GM18867 (cell line): ENCODE measurements around the gene ZNF213.

Experiments used
- ATAC-seq: cut with Tn5 transposase; IDR thresholded peaks from one replicate; pipeline ENCODE4 v1.9.1; 2021; ENCODE audit warnings: mild to moderate bottlenecking, moderate library complexity; ENCODE audit not compliant: unreplicated experiment

The ZNF213 gene, protein sequence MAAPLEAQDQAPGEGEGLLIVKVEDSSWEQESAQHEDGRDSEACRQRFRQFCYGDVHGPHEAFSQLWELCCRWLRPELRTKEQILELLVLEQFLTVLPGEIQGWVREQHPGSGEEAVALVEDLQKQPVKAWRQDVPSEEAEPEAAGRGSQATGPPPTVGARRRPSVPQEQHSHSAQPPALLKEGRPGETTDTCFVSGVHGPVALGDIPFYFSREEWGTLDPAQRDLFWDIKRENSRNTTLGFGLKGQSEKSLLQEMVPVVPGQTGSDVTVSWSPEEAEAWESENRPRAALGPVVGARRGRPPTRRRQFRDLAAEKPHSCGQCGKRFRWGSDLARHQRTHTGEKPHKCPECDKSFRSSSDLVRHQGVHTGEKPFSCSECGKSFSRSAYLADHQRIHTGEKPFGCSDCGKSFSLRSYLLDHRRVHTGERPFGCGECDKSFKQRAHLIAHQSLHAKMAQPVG

DNA sequence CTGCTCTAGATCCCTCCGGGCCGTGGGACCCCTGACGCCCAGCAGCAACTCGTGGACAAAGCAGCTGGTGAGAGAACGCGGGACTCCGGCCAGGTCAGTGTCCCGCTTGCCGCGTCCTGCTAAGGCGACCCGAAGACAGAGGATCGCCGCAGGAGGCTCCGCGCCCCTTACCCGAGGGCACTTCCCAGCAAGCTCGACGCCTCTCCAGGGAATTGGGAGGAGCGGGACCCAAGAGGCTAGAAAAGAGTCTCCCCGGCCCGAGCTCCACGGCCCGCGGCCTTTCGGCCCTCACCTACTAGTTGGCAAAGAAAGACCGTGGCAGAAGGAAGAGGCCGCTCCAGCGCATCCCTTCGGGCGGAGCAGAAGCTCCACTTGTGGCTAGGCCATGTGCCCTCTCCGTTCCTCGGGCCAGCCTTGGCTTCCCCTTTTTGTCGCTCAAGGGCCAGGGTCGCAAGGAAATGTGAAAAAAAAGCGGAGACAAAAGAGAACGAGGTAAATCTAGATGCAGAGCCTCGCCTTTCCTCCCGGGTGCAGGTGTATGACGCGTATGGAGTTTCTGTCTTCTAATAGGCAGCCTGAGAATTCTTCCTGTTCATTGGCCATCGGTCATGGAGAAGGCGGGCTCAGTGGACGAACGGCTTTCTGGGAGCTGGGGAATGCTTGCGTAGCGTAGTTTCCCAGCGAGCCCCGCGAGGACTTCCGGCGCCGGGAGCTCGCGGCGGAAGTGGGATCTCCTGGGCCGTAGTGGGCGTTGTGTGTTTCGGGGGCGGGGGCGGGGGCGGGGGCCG lies at the start of gene ZNF213:
Gene ZNF213, plus strand, starts transcription at position 692 of the 788 bp plus-strand sequence. CDS start 2,252 bp downstream, outside the sequence.
- peak; percentile 82 for ATAC-seq

GRCh38 chr16:3085868-3086595 lies 48.8 kb upstream of the ZNF213 start:
- no peak for ATAC-seq

DNA sequence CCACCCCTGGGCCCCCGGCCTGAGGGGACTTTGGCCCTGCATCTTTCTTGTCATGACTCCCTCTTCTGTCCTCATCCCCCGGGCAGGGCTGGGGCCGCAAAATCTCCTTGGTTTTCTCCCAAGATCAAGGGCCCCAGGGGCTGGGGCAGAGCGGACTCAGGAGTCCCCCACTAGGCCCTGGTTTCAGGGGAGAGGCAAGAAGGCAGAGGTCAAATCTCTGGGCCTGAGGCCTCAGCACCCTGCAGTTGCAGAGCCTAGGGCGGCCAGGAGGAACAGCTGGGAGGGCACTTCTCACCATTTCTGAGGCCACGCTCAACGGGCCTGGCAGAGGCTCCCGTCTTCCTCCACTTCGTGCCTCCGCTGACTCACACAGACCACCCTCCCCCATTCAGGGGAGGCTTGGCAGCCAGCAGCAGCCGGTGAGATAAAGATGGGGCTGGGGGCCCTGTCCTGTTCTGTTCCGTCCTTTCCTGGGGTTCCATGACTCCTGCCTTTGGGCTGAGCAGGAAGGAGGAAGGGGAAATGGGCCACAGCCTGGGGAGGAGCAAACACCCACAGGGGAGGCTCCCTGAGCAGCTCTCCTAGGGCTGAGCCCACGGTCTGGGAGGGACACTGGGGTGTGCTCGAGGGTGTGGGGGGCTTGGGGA lies 48.1 kb upstream of the ZNF213 start:
- no peak for ATAC-seq

DNA sequence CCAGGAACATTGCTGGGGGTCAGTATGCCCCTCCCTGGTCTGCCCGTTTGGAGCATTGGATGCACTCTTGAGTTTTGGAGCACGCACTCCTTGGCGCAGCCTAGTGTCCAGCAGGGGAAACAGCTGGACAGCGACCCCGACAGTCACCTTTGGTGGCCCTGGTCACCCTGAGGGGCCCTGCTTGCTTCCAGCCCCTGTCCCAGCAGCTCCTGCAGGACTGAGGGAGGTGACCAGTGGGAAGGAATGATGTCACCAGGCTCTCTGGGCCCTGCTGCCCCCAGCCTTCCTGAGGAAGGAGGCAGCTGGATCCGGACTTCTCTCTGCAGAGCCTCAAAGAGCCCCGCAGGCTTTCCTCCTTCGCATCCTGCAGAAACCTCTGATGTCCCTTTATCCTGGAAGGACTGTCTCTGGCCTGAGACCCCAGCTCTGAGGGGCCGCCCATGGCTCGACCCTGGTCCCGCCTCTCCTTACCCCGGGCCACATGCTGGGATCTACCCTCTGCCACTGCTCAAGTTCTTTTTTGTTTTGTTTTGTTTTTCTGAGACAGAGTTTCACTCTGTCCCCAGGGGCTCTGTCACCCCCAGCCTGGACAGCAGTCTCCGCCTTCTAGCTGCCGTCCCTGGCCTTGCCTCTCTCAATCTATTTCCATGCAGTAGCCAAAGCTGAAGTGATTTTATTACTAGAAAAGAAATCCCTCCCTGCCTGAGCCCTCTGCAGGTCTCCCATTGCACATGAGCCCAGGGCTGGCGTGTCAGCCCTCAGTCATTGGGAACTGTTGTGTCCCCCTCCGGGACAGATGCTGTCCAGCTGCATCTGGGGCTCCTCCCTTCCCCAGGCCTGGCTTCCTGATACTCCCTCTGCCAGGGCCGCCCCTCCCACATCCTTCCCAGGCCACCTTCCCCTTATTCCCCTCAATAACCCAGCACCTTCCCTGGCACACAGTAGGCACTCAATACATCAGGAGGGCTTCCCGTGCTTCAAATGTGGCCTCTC lies 47.3 kb upstream of the ZNF213 start:
- no peak for ATAC-seq

DNA sequence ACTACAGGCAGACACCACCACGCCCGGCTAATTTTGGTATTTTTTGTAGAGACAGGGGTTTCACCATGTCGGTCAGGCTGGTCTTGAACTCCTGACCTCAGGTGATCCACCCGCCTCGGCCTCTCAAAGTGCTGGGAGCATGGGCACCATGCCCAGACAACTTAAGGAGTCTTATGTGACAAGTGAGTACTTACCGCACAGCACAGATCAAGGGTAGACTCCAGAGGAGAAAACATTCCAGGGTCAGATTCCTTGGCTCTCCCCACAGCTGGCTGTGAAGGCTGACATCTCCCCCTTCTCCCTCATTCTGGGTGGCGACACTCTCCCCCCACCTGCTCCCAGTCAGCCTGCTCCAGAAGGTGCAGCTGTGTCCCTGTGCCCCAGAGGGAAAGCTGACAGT lies 46.4 kb upstream of the ZNF213 start:
- no peak for ATAC-seq

DNA sequence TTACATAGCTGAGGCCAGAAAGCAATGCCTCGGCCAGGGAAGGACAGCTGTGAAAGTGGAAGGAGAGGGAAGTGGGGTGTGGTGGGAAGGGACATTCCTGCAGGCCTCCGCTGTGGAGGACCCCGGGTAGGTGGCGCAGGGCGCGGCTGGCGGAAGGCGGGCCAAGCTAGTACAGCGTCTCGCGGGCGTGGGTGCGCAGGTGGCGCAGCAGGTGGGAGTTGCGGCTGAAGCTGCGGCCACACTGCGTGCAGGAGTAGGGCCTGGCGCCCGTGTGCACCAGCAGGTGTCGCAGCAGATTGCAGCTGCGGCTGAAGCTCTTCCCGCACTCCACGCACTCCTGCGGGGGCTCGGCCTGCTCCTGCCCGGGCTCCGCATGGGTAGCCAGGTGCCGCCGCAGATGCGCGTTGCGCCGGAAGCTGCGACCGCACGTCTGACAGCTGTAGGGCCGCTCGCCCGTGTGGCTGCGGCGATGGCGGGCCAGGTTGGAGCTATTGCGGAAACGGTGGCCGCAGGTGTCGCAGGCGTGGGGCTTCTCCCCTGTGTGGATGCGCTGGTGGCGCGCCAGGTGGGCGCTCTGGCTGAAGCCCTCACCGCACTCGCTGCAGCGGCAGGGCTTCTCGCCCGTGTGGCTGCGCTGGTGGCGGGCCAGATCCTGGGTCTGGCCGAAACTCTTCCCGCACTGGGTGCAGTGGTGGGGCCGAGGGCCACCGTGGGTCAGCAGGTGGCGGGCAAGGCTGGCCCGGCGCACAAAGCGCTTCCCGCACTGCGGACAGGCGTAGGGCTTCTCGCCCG lies 45.7 kb upstream of the ZNF213 start:
- ATAC-seq, result no peak

DNA sequence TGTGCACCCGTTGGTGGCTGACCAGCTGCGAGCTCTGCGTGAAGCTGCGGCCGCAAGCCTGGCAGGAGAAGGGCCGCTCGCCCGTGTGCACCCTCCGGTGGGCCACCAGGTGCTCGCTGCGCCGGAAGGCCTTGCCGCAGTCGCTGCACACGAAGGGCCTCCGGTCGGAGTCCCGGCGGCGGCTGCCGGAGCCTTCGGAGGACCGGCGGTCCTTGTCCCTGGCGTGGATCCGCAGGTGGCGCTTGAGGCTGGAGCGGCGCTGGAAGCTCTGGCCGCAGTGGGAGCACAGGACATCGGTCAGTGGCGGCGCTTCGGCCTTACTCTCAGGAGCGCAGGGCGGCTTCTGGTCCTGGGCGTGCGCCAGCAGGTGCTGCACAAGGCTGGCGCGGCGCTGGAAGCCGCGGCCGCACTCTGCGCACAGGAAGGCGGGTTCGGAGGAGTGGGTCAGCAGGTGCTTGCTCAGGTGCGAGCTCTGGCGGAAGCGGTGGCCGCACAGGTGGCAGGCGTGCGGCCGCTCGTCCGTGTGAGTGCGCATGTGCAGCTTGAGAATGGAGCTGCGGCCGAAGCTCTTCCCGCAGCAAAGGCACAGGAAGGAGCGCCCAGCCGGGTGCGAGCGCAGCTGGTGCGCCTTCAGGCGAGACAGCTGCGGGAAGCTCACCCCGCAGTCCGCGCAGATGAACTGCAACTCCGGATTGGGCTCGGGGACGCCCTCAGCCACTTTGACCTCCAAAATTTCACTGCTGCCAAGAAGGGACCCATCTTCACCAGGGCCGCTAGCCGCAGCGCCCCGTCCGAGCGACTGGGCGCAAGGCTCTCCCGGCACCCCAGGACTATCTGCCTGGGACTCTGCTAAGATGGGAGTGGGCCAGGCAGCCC lies 44.9 kb upstream of the ZNF213 start:
- no peak for ATAC-seq

GRCh38 chr16:3091551-3091950 lies 43.3 kb upstream of the ZNF213 start:
- ATAC-seq, result no peak

DNA sequence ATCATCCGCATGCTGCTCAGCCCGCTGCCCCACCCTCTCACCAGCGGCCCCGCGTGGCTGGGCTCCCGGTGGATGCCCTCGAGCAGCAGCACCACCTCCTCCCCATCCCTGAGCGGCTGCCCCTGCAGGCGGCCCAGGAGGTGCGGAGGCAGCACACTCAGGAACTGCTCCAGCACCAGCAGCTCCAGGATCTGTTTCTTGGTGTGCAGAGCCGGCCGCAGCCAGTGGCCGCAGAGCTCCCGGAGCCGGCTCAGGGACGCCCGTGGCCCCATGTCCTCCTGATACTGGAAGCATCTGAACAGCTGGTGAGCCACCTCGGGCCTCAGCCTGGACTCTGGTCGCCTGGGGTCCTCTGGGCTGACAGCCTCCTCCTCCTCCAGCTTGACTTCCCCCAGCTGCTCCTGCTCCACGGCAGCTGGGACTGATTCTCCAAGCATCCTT lies 42.3 kb upstream of the ZNF213 start:
- ATAC-seq, result no peak

- ATAC-seq, result no peak
Observed at GRCh38 chr16:3094289-3095027, 40.4 kb upstream of the ZNF213 start.

DNA sequence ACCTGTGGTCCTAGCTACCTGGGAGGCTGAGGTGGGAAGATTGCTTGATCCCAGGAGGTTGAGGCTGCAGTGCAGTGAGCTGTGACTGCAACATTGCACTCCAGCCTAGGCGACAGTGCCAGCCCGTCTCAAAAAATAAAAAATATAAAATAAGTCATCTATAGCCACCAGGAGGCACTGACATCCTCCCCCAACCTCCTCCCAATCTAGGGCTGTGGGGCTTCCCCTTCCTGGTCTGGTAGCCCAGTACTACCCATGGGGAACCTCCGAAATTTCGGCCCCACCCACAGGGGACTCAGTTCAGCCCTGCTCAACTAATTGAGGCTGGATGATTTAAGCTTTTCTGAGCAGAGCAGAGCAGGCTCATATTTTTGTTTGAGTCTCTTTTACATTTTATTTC lies 39.0 kb upstream of the ZNF213 start:
- peak; percentile 50 for ATAC-seq

GRCh38 chr16:3096362-3096761 lies 38.5 kb upstream of the ZNF213 start:
- no peak for ATAC-seq

DNA sequence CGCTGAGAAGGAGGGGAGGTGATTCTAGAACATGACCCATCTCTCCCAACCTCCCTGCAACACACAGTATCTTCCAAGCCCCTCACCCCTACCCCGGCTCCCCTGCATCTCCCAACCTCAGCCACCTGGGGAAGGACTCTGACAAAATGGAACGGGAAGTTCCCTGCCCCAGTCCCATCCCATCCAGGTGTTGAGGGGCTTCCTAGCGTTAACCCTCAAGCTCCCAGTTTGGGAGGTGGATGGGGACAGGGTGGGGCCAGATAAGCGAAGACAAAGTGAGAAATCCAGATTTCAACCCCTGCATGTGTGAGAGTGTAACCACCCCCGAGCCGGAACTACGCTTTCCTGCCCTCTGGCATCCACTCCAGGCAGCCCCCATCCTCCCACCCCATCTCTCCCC lies 37.6 kb upstream of the ZNF213 start:
- no peak for ATAC-seq

DNA sequence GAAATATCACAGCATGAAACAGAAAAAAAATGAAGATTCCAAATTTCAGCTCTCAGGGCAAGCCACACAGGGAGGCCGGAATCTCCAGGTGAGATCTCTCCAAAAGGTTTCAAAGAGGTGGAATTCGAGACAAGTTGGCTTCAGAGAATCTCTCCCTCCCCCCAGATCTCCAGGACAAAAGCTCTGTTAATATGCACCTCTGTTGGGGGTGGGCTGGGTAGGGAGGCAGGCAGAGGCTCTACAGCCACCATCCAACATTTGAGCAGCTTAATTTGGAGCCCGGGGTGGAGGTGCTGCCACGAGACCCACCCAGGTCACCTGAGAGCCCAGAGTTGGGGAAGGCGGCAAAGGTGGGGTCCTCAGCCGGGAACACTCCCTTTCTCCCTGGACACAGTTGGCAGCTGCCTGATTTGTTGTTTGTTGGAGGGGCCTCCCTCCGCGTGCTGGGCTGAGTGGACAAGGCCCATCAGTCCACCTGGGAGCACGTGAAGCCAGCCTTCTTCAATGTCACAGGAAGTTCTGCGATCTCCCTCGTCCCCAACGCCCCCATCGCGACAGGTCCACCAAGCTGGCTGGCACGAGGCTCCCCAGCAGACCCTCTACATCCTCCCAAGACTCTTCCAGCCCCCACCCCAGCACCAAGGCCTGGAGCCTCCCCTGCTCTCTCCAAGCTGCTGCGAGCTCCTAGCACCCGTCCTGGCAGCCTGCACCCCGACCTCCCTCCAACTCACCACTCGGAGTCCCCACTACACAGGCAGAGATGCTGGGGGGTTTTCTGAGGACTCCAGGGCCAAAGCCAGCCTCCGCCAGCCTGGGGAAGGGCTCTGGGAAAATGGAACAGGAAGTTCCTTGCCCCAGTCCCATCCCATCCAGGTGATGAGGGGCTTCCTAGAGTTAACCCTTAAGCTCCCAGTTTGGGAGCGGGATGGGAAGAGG lies 36.1 kb upstream of the ZNF213 start, which contains the start of gene ZSCAN10:
Gene ZSCAN10, minus strand, starts transcription at position 836 of the 936 bp plus-strand sequence. CDS start 6,357 bp downstream, outside the sequence.
- ATAC-seq, result no peak

- no peak for ATAC-seq
Observed at GRCh38 chr16:3099395-3099731, 35.5 kb upstream of the ZNF213 start.
